Heart left ventricle (tissue), 13 donors: ENCODE data around the gene SYCE1.

Source experiments
- POLR2A ChIP-seq, 2 donors: fragments of 450-650 bp; IDR thresholded peaks; one replicate each; pipeline ENCODE4 v1.6.1; 2017; ENCODE audit warnings: antibody characterized with exemption in 2 of 2, mild to moderate bottlenecking in 2 of 2, moderate library complexity in 2 of 2
- TF ChIP-seq, protein P1 (sequence below), 12 donors: fragments of 200-600 bp; sonication (generic) in 4 of 12; IDR thresholded peaks; one replicate each; pipeline versions ENCODE4 v1.5.0 to v1.8.0; 2018 to 2022; ENCODE audit warnings: antibody characterized with exemption in 12 of 12, mild to moderate bottlenecking in 5 of 12
- donor health status: ischemic (EF 13 %, LVEDD 7.1; RV severe dilation, severe dysfunction).
- donor health status: DM: no; HTN: yes; CAD: no.
- donor health status: DM: no; HTN: no; CAD: no.
- donor health status: ischemic (EF 25% LVEDD 6.9; RV normal size, moderate dysfunction).
- donor health status: ischemic (EF 25% LVEDD 5.7; RV mildly dilated, moderate dysfunction).
- donor health status: ischemic (EF 35%, LVEDD 5.7; RV mildly dilated, moderate dysfunction).
- donor health status: nonischemic (EF 11% LVEDD 7.7; RV severe dilation, severe dysfunction).
- donor health status: DM: yes; HTN: yes; CAD: no.
- donor health status: PGD.
- donor health status: ischemic (EF 29% LVEDD 5.4; RV normal size, mild dysfunction).
- donor health status: nonischemic (EF 23%, LVEDD 6.1; RV moderate dilation, normal function).

DNA sequence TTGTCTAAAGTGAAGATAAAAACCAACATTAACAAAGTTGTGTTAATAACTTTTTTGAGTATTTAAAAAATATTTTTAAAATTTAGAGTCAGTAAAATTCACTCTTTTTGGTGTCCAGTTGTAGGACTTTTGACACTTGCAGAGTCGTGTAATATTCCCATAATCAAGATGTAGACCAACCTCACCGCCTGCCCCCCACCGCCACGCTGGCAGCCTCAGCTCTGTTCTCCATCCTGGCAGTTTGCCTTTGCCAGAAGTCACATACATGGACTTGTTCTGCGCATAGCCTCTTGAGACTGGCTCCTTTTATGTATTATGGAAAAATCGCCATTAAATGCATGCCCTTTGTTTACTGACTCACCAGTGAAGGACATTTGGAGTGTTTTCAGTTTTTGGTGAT is 27.3 kb upstream of the SYCE1 start:
- TF ChIP-seq, protein P1, sequence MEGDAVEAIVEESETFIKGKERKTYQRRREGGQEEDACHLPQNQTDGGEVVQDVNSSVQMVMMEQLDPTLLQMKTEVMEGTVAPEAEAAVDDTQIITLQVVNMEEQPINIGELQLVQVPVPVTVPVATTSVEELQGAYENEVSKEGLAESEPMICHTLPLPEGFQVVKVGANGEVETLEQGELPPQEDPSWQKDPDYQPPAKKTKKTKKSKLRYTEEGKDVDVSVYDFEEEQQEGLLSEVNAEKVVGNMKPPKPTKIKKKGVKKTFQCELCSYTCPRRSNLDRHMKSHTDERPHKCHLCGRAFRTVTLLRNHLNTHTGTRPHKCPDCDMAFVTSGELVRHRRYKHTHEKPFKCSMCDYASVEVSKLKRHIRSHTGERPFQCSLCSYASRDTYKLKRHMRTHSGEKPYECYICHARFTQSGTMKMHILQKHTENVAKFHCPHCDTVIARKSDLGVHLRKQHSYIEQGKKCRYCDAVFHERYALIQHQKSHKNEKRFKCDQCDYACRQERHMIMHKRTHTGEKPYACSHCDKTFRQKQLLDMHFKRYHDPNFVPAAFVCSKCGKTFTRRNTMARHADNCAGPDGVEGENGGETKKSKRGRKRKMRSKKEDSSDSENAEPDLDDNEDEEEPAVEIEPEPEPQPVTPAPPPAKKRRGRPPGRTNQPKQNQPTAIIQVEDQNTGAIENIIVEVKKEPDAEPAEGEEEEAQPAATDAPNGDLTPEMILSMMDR (IDR thresholded peaks at IDR 0.05): no peak
- TF ChIP-seq POLR2A (IDR thresholded peaks at IDR 0.05): no peak
